ENCODE measurements around the gene ATXN1.
"Not testable (repeated sequence)": the region's sequence is repeated elsewhere in the genome, so short reads cannot be mapped to it uniquely, and the experiment has no call there.

ATXN1 gene

GRCh38 chr6:16418151-16418550 lies 343.1 kb downstream of the ATXN1 start:
- H3K36me3 ChIP-seq (ENCODE audit: control insufficient read depth, insufficient read depth, low read length): no peaks in the 10 kb centered on the region
- no peak overlapping the region for H3K4me3 ChIP-seq (ENCODE audit: low read length)
- H3K4me1 ChIP-seq (ENCODE audit: control insufficient read depth, insufficient read depth, low read length): peaks cover 14% of the 10 kb centered on the region
- no peaks in the 10 kb centered on the region for H3K9me3 ChIP-seq (ENCODE audit: control insufficient read depth, low read length)
- H3K9ac ChIP-seq (ENCODE audit: low read length): no peak overlapping the region
- H3K27me3 ChIP-seq (ENCODE audit: control insufficient read depth, insufficient read depth, low read length): no peaks in the 10 kb centered on the region

GRCh38 chr6:16415677-16416076 lies 345.6 kb downstream of the ATXN1 start:
- H3K27me3 ChIP-seq (ENCODE audit: control insufficient read depth, insufficient read depth, low read length): no peaks in the 10 kb centered on the region
- peaks cover 12% of the 10 kb centered on the region for H3K4me1 ChIP-seq (ENCODE audit: control insufficient read depth, insufficient read depth, low read length)
- H3K4me3 ChIP-seq (ENCODE audit: low read length): no peak overlapping the region
- no peak overlapping the region for H3K9ac ChIP-seq (ENCODE audit: low read length)
- H3K36me3 ChIP-seq (ENCODE audit: control insufficient read depth, insufficient read depth, low read length): no peaks in the 10 kb centered on the region
- H3K9me3 ChIP-seq (ENCODE audit: control insufficient read depth, low read length): no peaks in the 10 kb centered on the region

GRCh38 chr6:16414205-16414604 lies 347.1 kb downstream of the ATXN1 start:
- no peaks in the 10 kb centered on the region for H3K9me3 ChIP-seq (ENCODE audit: control insufficient read depth, low read length)
- no peak overlapping the region for H3K9ac ChIP-seq (ENCODE audit: low read length)
- peaks cover 12% of the 10 kb centered on the region for H3K4me1 ChIP-seq (ENCODE audit: control insufficient read depth, insufficient read depth, low read length)
- no peaks in the 10 kb centered on the region for H3K27me3 ChIP-seq (ENCODE audit: control insufficient read depth, insufficient read depth, low read length)
- no peaks in the 10 kb centered on the region for H3K36me3 ChIP-seq (ENCODE audit: control insufficient read depth, insufficient read depth, low read length)
- no peak overlapping the region for H3K4me3 ChIP-seq (ENCODE audit: low read length)

GRCh38 chr6:16413399-16413798 lies 347.9 kb downstream of the ATXN1 start:
- H3K9me3 ChIP-seq (ENCODE audit: control insufficient read depth, low read length): no peaks in the 10 kb centered on the region
- H3K27me3 ChIP-seq (ENCODE audit: control insufficient read depth, insufficient read depth, low read length): no peaks in the 10 kb centered on the region
- H3K9ac ChIP-seq (ENCODE audit: low read length): no peak overlapping the region
- H3K4me1 ChIP-seq (ENCODE audit: control insufficient read depth, insufficient read depth, low read length): peaks cover 12% of the 10 kb centered on the region
- no peak overlapping the region for H3K4me3 ChIP-seq (ENCODE audit: low read length)
- no peaks in the 10 kb centered on the region for H3K36me3 ChIP-seq (ENCODE audit: control insufficient read depth, insufficient read depth, low read length)

- Histone ChIP-seq H3K9me3 (ENCODE audit: control insufficient read depth, low read length) (no peaks in the 10 kb centered on the region), H3K36me3 (ENCODE audit: control insufficient read depth, insufficient read depth, low read length) (no peaks in the 10 kb centered on the region), H3K4me1 (ENCODE audit: control insufficient read depth, insufficient read depth, low read length) (peaks cover 12% of the 10 kb centered on the region), H3K4me3 (ENCODE audit: low read length) (no peak overlapping the region), H3K27me3 (ENCODE audit: control insufficient read depth, insufficient read depth, low read length) (no peaks in the 10 kb centered on the region), H3K9ac (ENCODE audit: low read length) (no peak overlapping the region)
Measured at GRCh38 chr6:16412982-16413381, 348.3 kb downstream of the ATXN1 start.

- H3K4me1 ChIP-seq (ENCODE audit: control insufficient read depth, insufficient read depth, low read length): peaks cover 14% of the 10 kb centered on the region
- no peaks in the 10 kb centered on the region for H3K27me3 ChIP-seq (ENCODE audit: control insufficient read depth, insufficient read depth, low read length)
- H3K36me3 ChIP-seq (ENCODE audit: control insufficient read depth, insufficient read depth, low read length): no peaks in the 10 kb centered on the region
- H3K9ac ChIP-seq (ENCODE audit: low read length): no peak overlapping the region
- H3K9me3 ChIP-seq (ENCODE audit: control insufficient read depth, low read length): no peaks in the 10 kb centered on the region
- no peak overlapping the region for H3K4me3 ChIP-seq (ENCODE audit: low read length)
Measured at GRCh38 chr6:16412171-16412570, 349.1 kb downstream of the ATXN1 start.

GRCh38 chr6:16409531-16410441 lies 351.5 kb downstream of the ATXN1 start:
- no peaks in the 10 kb centered on the region for H3K27me3 ChIP-seq (ENCODE audit: control insufficient read depth, insufficient read depth, low read length)
- no peak overlapping the region for H3K9ac ChIP-seq (ENCODE audit: low read length)
- no peaks in the 10 kb centered on the region for H3K36me3 ChIP-seq (ENCODE audit: control insufficient read depth, insufficient read depth, low read length)
- no peak overlapping the region for H3K4me3 ChIP-seq (ENCODE audit: low read length)
- no peaks in the 10 kb centered on the region for H3K9me3 ChIP-seq (ENCODE audit: control insufficient read depth, low read length)
- H3K4me1 ChIP-seq (ENCODE audit: control insufficient read depth, insufficient read depth, low read length): peaks cover 19% of the 10 kb centered on the region

- no peak overlapping the region for H3K9ac ChIP-seq (ENCODE audit: low read length)
- H3K4me3 ChIP-seq (ENCODE audit: low read length): no peak overlapping the region
- H3K4me1 ChIP-seq (ENCODE audit: control insufficient read depth, insufficient read depth, low read length): peaks cover 14% of the 10 kb centered on the region
- H3K9me3 ChIP-seq (ENCODE audit: control insufficient read depth, low read length): no peaks in the 10 kb centered on the region
- H3K36me3 ChIP-seq (ENCODE audit: control insufficient read depth, insufficient read depth, low read length): no peaks in the 10 kb centered on the region
- no peaks in the 10 kb centered on the region for H3K27me3 ChIP-seq (ENCODE audit: control insufficient read depth, insufficient read depth, low read length)
Measured at GRCh38 chr6:16408766-16409165, 352.5 kb downstream of the ATXN1 start.

GRCh38 chr6:16406966-16407365 lies 354.3 kb downstream of the ATXN1 start:
- Histone ChIP-seq H3K9ac (ENCODE audit: low read length) (no peak overlapping the region), H3K9me3 (ENCODE audit: control insufficient read depth, low read length) (no peaks in the 10 kb centered on the region), H3K4me3 (ENCODE audit: low read length) (no peak overlapping the region), H3K4me1 (ENCODE audit: control insufficient read depth, insufficient read depth, low read length) (peaks cover 10% of the 10 kb centered on the region), H3K27me3 (ENCODE audit: control insufficient read depth, insufficient read depth, low read length) (no peaks in the 10 kb centered on the region), H3K36me3 (ENCODE audit: control insufficient read depth, insufficient read depth, low read length) (no peaks in the 10 kb centered on the region)

- not testable (repeated sequence) for H3K36me3 ChIP-seq (ENCODE audit: control insufficient read depth, insufficient read depth, low read length); H3K9me3 ChIP-seq (ENCODE audit: control insufficient read depth, low read length); H3K9ac ChIP-seq (ENCODE audit: low read length); H3K4me3 ChIP-seq (ENCODE audit: low read length); H3K4me1 ChIP-seq (ENCODE audit: control insufficient read depth, insufficient read depth, low read length); H3K27me3 ChIP-seq (ENCODE audit: control insufficient read depth, insufficient read depth, low read length)
Measured at GRCh38 chr6:16406538-16406937, 354.7 kb downstream of the ATXN1 start.

- Histone ChIP-seq H3K36me3 (ENCODE audit: control insufficient read depth, insufficient read depth, low read length) (no peaks in the 10 kb centered on the region), H3K4me3 (ENCODE audit: low read length) (no peak overlapping the region), H3K27me3 (ENCODE audit: control insufficient read depth, insufficient read depth, low read length) (no peaks in the 10 kb centered on the region), H3K9me3 (ENCODE audit: control insufficient read depth, low read length) (no peaks in the 10 kb centered on the region), H3K4me1 (ENCODE audit: control insufficient read depth, insufficient read depth, low read length) (peaks cover 7% of the 10 kb centered on the region), H3K9ac (ENCODE audit: low read length) (no peak overlapping the region)
Measured at GRCh38 chr6:16405375-16405774, 355.9 kb downstream of the ATXN1 start.

GRCh38 chr6:16404456-16404855 lies 356.8 kb downstream of the ATXN1 start:
- H3K4me3 ChIP-seq (ENCODE audit: low read length): no peak overlapping the region
- H3K36me3 ChIP-seq (ENCODE audit: control insufficient read depth, insufficient read depth, low read length): no peaks in the 10 kb centered on the region
- H3K27me3 ChIP-seq (ENCODE audit: control insufficient read depth, insufficient read depth, low read length): no peaks in the 10 kb centered on the region
- H3K9me3 ChIP-seq (ENCODE audit: control insufficient read depth, low read length): no peaks in the 10 kb centered on the region
- H3K9ac ChIP-seq (ENCODE audit: low read length): no peak overlapping the region
- peaks cover 7% of the 10 kb centered on the region for H3K4me1 ChIP-seq (ENCODE audit: control insufficient read depth, insufficient read depth, low read length)
